AG09309 (cell line): ENCODE measurements around the gene MEF2C.
A peak's percentile ranks its signal among the peaks of the same experiment; 100 is the strongest.

Experiments used
- DNase-seq: peaks from one replicate; pipeline ENCODE4 v3.0.0-alpha.2; 2010; ENCODE audit warnings: low read depth
- H3K4me3 ChIP-seq: 2 replicates; pipeline ENCODE4 v1.5.1; 2011; ENCODE audit warnings: mild to moderate bottlenecking, low read depth, low read length, moderate library complexity; ENCODE audit not compliant: control insufficient read depth
- CTCF ChIP-seq: IDR thresholded peaks from 2 replicates; pipeline ENCODE4 v1.5.1; 2011; ENCODE audit warnings: mild to moderate bottlenecking, low read depth, low read length, inconsistent platforms; ENCODE audit not compliant: insufficient read depth, control insufficient read depth; ENCODE audit errors: missing control alignments

MEF2C gene

DNA sequence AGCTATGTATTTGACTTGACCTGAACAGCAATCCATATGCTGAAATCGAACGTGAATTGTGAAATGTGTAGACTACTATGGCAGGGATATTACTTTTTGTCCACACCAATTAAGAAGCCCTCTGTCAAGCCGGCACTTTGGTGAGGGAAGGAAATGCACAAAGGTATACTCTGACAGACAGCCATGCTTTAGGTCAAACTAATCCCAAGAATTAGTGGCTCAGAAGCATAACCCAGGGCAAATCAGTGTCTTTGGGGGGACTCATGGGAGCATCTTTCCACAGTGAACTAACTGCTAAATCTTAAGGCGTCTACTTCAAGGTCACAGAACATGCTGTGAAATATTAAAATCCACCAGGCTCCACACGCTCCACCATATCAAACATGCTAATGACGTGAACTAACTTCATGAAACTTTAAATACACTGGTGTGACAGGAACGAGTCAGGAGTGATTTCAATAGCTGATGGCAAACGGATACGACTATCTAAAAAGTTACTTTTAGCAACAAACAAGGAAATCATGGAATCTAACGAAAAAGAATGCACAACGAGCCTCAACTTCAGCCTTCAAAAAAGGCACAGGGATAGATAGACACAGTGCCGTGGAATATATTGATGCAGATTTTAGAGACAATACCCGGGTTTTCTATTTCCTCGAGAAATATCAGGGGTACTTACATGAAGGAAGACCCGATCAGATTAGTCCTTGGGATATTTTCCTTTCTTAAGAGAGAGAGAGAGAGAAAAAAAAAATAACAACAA lies 527 bp downstream of the MEF2C start:
- no peak for DNase-seq
- peak overlapping the region; percentile 66 for H3K4me3 ChIP-seq
- TF ChIP-seq CTCF = no peak

GRCh38 chr5:88881571-88881971 lies 1.4 kb downstream of the MEF2C start:
- no peak for DNase-seq
- H3K4me3 ChIP-seq = no peak overlapping the region
- no peak for TF ChIP-seq CTCF

DNA sequence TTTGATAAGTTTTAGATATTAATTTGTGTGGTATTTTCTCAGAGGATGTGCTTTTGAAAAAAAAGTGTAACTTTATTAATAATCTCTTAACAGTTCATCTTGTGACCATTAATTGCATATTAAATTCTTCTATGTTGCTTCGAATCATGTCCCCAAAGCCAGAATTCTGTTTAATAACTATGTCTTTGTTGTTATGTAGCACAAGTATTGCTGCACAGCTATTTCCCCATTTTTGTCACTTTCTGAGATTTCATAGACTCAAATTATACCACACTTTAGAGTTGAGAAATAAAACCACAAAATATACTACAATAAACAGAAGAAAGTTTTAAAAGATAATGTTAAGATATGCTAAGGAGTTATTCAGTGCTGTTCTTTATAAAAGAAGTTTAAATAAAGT lies 2.8 kb downstream of the MEF2C start:
- no peak for TF ChIP-seq CTCF
- DNase-seq = no peak
- H3K4me3 ChIP-seq = no peak overlapping the region

DNA sequence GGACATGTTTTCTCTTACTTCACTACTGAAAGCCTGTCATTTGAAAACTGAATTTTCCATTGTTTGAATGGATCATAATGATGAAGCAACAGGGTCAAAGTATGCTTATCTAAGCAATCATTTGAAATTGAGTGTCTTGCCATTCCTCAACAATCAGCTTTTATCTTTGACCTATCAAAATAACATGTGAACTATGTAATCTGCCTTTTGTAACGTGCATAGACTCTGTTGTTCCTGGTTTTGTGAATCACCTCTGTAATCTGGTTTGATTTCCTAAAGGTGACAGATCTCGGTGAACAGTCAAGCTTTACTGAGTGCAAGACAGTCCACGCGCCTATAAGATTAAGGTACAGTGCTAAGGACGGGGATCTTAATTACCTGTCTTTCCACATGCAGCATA lies 3.3 kb downstream of the MEF2C start:
- no peak for TF ChIP-seq CTCF
- H3K4me3 ChIP-seq = no peak overlapping the region
- DNase-seq = no peak

GRCh38 chr5:88878976-88879375 lies 4.0 kb downstream of the MEF2C start:
- DNase-seq = no peak
- no peak overlapping the region for H3K4me3 ChIP-seq
- no peak for TF ChIP-seq CTCF

DNA sequence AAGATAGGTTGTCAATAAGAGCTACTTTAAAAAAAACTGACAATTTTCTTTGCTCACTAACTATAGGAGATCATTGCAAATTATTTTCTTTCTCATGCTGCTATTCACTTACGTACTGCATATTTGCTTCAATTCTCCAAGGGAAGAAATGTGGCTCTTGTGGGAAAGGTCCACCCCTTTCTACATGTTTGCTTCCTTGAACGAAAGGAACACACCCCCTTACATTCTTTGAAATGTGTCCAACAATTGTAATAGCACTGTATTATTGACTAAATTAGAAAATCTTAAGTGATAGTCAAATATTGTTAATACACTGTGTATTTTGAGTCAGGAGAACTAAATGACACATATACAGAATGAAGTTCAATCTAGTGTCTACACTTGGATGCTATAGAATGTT lies 5.2 kb downstream of the MEF2C start:
- DNase-seq = no peak

More for the DNA sequence above, 5.2 kb downstream of the MEF2C start:
- no peak for TF ChIP-seq CTCF
- H3K4me3 ChIP-seq = no peak overlapping the region
